GM21381 (cell line): ENCODE data around the gene TRIM72.
"Not testable (repeated sequence)": the region's sequence is repeated elsewhere in the genome, so short reads cannot be mapped to it uniquely, and the experiment has no call there.

Experiments
- ATAC-seq: cut with Tn5 transposase; IDR thresholded peaks from one replicate; pipeline ENCODE4 v1.9.1; 2021; ENCODE audit warnings: mild to moderate bottlenecking, moderate library complexity; ENCODE audit not compliant: unreplicated experiment

TRIM72 gene

DNA sequence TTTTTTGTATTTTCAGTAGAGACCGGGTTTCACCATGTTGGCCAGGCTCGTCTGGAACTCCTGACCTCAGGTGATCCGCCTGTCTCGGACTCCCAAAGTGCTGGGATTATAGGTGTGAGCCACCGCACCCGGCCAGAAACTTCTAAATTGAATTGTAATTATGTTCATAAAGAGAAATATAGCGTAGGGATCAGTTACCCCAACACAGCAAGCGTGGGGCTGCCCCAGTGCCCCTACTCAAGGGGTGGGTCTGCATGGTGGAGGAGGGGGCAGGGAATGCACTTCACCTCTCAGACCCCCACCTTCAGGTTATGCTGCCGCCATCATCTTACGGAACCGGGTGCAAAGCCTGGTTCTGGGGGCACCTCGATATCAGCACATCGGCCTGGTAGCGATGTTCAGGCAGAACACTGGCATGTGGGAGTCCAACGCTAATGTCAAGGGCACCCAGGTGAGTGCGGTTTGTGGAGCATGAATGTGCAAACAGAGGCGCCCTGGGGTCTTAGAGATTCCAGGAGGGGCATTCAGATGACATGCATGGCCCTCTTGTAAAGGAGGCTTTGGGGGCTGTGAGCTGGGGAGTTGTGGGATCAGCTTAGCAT lies 63.8 kb downstream of the TRIM72 start:
- ATAC-seq = no peak

- ATAC-seq = not testable (repeated sequence)
Observed at GRCh38 chr16:31278853-31279252, 64.9 kb downstream of the TRIM72 start.
